ENCODE data around the gene ACTG1.

DNA sequence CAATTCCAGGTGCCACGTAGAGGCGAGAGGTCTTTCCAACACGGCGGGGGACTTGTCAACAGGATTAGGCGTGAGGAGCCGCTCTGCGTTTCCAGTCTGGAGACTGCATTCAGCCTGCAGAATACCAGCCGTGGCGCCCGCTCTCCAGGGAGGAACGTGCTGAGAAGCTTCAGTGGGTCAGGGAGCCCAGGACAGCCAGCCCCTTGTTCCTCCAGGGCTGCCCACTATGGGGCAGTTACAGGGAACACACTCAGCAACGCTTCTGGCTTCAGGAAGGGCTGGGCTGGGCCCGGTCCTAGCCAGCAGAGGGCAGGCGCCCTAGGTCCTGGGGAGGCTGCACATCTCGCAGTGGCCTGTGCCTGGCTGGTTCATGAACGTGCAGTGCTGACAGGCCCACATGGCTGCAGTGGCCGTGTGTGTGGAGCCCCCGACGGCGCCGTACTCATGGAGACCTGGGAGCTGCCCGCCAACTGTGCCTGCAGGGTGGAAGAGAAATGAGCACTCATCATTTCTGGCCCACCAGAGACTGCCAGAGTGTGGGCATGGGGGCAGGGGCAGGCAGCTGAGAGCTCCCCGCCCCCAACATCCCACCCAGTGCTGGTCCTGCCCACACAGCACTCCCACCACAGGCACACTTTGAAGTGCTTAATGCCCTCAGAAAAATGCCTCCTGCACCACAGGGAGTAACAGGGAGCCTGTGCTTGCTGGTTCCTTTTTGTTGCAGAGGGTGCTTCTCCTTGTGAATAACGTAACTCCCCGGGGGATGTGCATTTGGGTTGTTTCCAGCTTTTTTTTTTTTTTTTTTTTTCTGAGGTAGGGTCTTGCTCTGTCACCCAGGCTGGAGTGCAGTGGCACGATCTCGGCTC is 46.6 kb upstream of the ACTG1 start:
- no peak for TF ChIP-seq ZNF219 (CRISPR knock-in tag; IDR thresholded peaks at IDR 0.05; ENCODE audit: borderline replicate concordance)
- TF ChIP-seq, protein P1, sequence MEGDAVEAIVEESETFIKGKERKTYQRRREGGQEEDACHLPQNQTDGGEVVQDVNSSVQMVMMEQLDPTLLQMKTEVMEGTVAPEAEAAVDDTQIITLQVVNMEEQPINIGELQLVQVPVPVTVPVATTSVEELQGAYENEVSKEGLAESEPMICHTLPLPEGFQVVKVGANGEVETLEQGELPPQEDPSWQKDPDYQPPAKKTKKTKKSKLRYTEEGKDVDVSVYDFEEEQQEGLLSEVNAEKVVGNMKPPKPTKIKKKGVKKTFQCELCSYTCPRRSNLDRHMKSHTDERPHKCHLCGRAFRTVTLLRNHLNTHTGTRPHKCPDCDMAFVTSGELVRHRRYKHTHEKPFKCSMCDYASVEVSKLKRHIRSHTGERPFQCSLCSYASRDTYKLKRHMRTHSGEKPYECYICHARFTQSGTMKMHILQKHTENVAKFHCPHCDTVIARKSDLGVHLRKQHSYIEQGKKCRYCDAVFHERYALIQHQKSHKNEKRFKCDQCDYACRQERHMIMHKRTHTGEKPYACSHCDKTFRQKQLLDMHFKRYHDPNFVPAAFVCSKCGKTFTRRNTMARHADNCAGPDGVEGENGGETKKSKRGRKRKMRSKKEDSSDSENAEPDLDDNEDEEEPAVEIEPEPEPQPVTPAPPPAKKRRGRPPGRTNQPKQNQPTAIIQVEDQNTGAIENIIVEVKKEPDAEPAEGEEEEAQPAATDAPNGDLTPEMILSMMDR (IDR thresholded peaks at IDR 0.05), result no peak
- TF ChIP-seq, protein P2, sequence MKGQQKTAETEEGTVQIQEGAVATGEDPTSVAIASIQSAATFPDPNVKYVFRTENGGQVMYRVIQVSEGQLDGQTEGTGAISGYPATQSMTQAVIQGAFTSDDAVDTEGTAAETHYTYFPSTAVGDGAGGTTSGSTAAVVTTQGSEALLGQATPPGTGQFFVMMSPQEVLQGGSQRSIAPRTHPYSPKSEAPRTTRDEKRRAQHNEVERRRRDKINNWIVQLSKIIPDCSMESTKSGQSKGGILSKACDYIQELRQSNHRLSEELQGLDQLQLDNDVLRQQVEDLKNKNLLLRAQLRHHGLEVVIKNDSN (CRISPR knock-in tag; IDR thresholded peaks at IDR 0.05), result no peak
- no peak for TF ChIP-seq NR1H2 (CRISPR knock-in tag; IDR thresholded peaks at IDR 0.05)
- no peak for TF ChIP-seq ATF3 (CRISPR knock-in tag; conservative IDR thresholded peaks at IDR 0.05)
- no peak for TF ChIP-seq MXD4 (CRISPR knock-in tag; IDR thresholded peaks at IDR 0.05; ENCODE audit: borderline replicate concordance)
- TF ChIP-seq, protein P3, sequence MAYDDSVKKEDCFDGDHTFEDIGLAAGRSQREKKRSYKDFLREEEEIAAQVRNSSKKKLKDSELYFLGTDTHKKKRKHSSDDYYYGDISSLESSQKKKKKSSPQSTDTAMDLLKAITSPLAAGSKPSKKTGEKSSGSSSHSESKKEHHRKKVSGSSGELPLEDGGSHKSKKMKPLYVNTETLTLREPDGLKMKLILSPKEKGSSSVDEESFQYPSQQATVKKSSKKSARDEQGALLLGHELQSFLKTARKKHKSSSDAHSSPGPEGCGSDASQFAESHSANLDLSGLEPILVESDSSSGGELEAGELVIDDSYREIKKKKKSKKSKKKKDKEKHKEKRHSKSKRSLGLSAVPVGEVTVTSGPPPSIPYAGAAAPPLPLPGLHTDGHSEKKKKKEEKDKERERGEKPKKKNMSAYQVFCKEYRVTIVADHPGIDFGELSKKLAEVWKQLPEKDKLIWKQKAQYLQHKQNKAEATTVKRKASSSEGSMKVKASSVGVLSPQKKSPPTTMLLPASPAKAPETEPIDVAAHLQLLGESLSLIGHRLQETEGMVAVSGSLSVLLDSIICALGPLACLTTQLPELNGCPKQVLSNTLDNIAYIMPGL (CRISPR knock-in tag; IDR thresholded peaks at IDR 0.05), result no peak
- no peak for TF ChIP-seq TEAD1 (CRISPR knock-in tag; IDR thresholded peaks at IDR 0.05)
- TF ChIP-seq NFYB (CRISPR knock-in tag; conservative IDR thresholded peaks at IDR 0.05; ENCODE audit: low read depth), result no peak
- no peak for TF ChIP-seq STAT6 (CRISPR knock-in tag; conservative IDR thresholded peaks at IDR 0.05; ENCODE audit: low read depth)
- TF ChIP-seq MAX (CRISPR knock-in tag; IDR thresholded peaks at IDR 0.05), result no peak

Data from WTC11 (cell line).